G401.6 (cell line): ENCODE results near the gene IMPACT.

Experiments used
- FAIRE-seq: peaks from 2 replicates; lab custom pipeline; 2012; peaks lifted over from hg19 to GRCh38; lab: Jason Lieb, UNC

Gene IMPACT

GRCh38 chr18:24482821-24483220 lies 56.4 kb downstream of the IMPACT start:
- no peak for FAIRE-seq

GRCh38 chr18:24485681-24486080 lies 59.2 kb downstream of the IMPACT start:
- FAIRE-seq = no peak

GRCh38 chr18:24486684-24487083 lies 60.2 kb downstream of the IMPACT start:
- no peak for FAIRE-seq

- FAIRE-seq = peak; percentile 98
These were observed 62.5 kb downstream of the IMPACT start for GRCh38 chr18:24488824-24489493.

GRCh38 chr18:24490539-24490938 lies 64.1 kb downstream of the IMPACT start:
- FAIRE-seq = no peak

- no peak for FAIRE-seq
These were observed 65.7 kb downstream of the IMPACT start for GRCh38 chr18:24491927-24492834.

GRCh38 chr18:24494586-24494985 lies 68.1 kb downstream of the IMPACT start:
- FAIRE-seq = no peak

GRCh38 chr18:24497031-24497754 lies 70.7 kb downstream of the IMPACT start:
- FAIRE-seq = no peak

GRCh38 chr18:24499814-24500213 lies 73.3 kb downstream of the IMPACT start:
- no peak for FAIRE-seq

GRCh38 chr18:24500217-24500616 lies 73.7 kb downstream of the IMPACT start:
- no peak for FAIRE-seq

GRCh38 chr18:24500766-24501165 lies 74.3 kb downstream of the IMPACT start:
- no peak for FAIRE-seq

- no peak for FAIRE-seq
These were observed 76.4 kb downstream of the IMPACT start for GRCh38 chr18:24502667-24503523.
